Liver (tissue), 9 donors: Measurements from ENCODE around the gene CEMP1. TPM values are rescaled to one million over a fixed set of nuclear protein-coding genes. Genes with fewer than 3 reads are reported as not detected.

Source experiments
- DNase-seq: peaks from one replicate; pipeline ENCODE4 v3.0.0-alpha.2; 2017; ENCODE audit warnings: low spot score
- H3K27ac ChIP-seq, 2 donors: one replicate each; pipeline ENCODE4 v1.7.0; 2013; ENCODE audit warnings: inconsistent platforms in 2 of 2, low read length in 2 of 2, control low read depth in 1 of 2, low read depth in 1 of 2, mild to moderate bottlenecking in 1 of 2
- H3K27me3 ChIP-seq, 4 donors: one replicate each; pipeline versions ENCODE4 v1.6.1 to v1.7.0; 2013; ENCODE audit warnings: low read length in 3 of 4, inconsistent platforms in 1 of 4, mild to moderate bottlenecking in 1 of 4, moderate library complexity in 1 of 4; ENCODE audit not compliant: control insufficient read depth in 4 of 4, insufficient read depth in 4 of 4
- H3K36me3 ChIP-seq, 4 donors: one replicate each; pipeline versions ENCODE4 v1.6.1 to v1.7.0; 2013; ENCODE audit warnings: low read length in 3 of 4, mild to moderate bottlenecking in 3 of 4, low read depth in 1 of 4, moderate library complexity in 1 of 4; ENCODE audit not compliant: control insufficient read depth in 4 of 4, insufficient read depth in 3 of 4
- H3K4me1 ChIP-seq, 4 donors: one replicate each; pipeline versions ENCODE4 v1.6.1 to v1.7.0; 2013; ENCODE audit warnings: low read length in 3 of 4, mild to moderate bottlenecking in 3 of 4, moderate library complexity in 1 of 4; ENCODE audit not compliant: control insufficient read depth in 4 of 4, insufficient read depth in 4 of 4
- H3K4me3 ChIP-seq, 3 donors: one replicate each; pipeline versions ENCODE4 v1.6.1 to v1.7.0; 2013; ENCODE audit warnings: low read length in 3 of 3, control low read depth in 1 of 3, low read depth in 1 of 3, mild to moderate bottlenecking in 1 of 3
- H3K9ac ChIP-seq, 2 donors: one replicate each; pipeline ENCODE4 v1.7.0; 2013; ENCODE audit warnings: low read length in 2 of 2, mild to moderate bottlenecking in 2 of 2, moderate library complexity in 2 of 2, control low read depth in 1 of 2, low read depth in 1 of 2
- H3K9me3 ChIP-seq, 4 donors: one replicate each; pipeline versions ENCODE4 v1.6.1 to v1.7.0; 2013; ENCODE audit warnings: low read length in 3 of 4; ENCODE audit not compliant: control insufficient read depth in 4 of 4
- CTCF ChIP-seq: fragments of 150-350 bp; IDR thresholded peaks from 2 replicates; pipeline ENCODE4 v1.5.1; 2017; ENCODE audit warnings: improper control_type of control experiment, low read depth, low read length; ENCODE audit not compliant: missing input control
- EGR1 ChIP-seq, 2 donors: IDR thresholded peaks; 2 replicates each; pipeline ENCODE4 v1.6.1; 2016 to 2018; ENCODE audit warnings: antibody characterized with exemption in 2 of 2, low read depth in 2 of 2
- FOXA1 ChIP-seq: IDR thresholded peaks from 2 replicates; pipeline ENCODE4 v1.6.1; 2016; ENCODE audit warnings: antibody characterized with exemption
- FOXA2 ChIP-seq: IDR thresholded peaks from 2 replicates; pipeline ENCODE4 v1.6.1; 2016; ENCODE audit warnings: antibody characterized with exemption
- GABPA ChIP-seq, 2 donors: IDR thresholded peaks in 1 of 2; conservative IDR thresholded peaks in 1 of 2; 2 replicates each; pipeline ENCODE4 v1.6.1; 2016; ENCODE audit warnings: antibody characterized with exemption in 2 of 2, mild to moderate bottlenecking in 1 of 2, moderate library complexity in 1 of 2
- HNF4A ChIP-seq, 2 donors: conservative IDR thresholded peaks; 2 replicates each; pipeline ENCODE4 v1.6.1; 2016; ENCODE audit warnings: antibody characterized with exemption in 2 of 2, mild to moderate bottlenecking in 2 of 2
- HNF4G ChIP-seq: IDR thresholded peaks from 2 replicates; pipeline ENCODE4 v1.6.1; 2016; ENCODE audit warnings: antibody characterized with exemption
- MAX ChIP-seq: IDR thresholded peaks from 2 replicates; pipeline ENCODE4 v1.6.1; 2016; ENCODE audit warnings: antibody characterized with exemption
- NR2F2 ChIP-seq: IDR thresholded peaks from 2 replicates; pipeline ENCODE4 v1.6.1; 2016; ENCODE audit warnings: antibody characterized with exemption
- RAD21 ChIP-seq, 2 donors: IDR thresholded peaks; 2 replicates each; pipeline ENCODE4 v1.6.1; 2016; ENCODE audit warnings: antibody characterized with exemption in 2 of 2, mild to moderate bottlenecking in 2 of 2
- RXRA ChIP-seq, 2 donors: IDR thresholded peaks; 2 replicates each; pipeline ENCODE4 v1.6.1; 2017 to 2018; ENCODE audit warnings: antibody characterized with exemption in 2 of 2, mild to moderate bottlenecking in 1 of 2
- SP1 ChIP-seq: IDR thresholded peaks from 2 replicates; pipeline ENCODE4 v1.6.1; 2018; ENCODE audit warnings: antibody characterized with exemption, mild to moderate bottlenecking
- TAF1 ChIP-seq: conservative IDR thresholded peaks from 2 replicates; pipeline ENCODE4 v1.6.1; 2016; ENCODE audit warnings: antibody characterized with exemption, mild to moderate bottlenecking
- YY1 ChIP-seq: IDR thresholded peaks from 2 replicates; pipeline ENCODE4 v1.6.1; 2016; ENCODE audit warnings: antibody characterized with exemption, mild to moderate bottlenecking
- WGBS: extraction: QIAGEN DNeasy Blood & Tissue Kit; methylation state at CpG from one replicate; pipeline ENCODE4 v1.1.7; 2013; 5-methylcytosine and 5-hydroxymethylcytosine counted together
- polyA plus RNA-seq, 2 donors: library from polyadenylated mRNA; stranded (reverse) in 1 of 2; unstranded in 1 of 2; fragments of 200-250 nt in 1 of 2; fragments of >200 nt in 1 of 2; fragmentation: Nextera tagmentation in 1 of 2; extraction: Ambion mirVana in 1 of 2; gene quantifications; one replicate each; pipeline versions ENCODE4 v1.2.1 to v1.2.3, GENCODE V29; 2013 to 2015
- total RNA-seq, 2 donors: library from RNA; depleted of rRNA; stranded (reverse); fragments of >200 nt; gene quantifications; one replicate each; pipeline ENCODE4 v1.2.3, GENCODE V29; 2014
- TF ChIP-seq, protein P1 (sequence below): IDR thresholded peaks from 2 replicates; pipeline ENCODE4 v1.6.1; 2016; ENCODE audit warnings: antibody characterized with exemption, mild to moderate bottlenecking
- TF ChIP-seq, protein P2 (sequence below): IDR thresholded peaks from 2 replicates; pipeline ENCODE4 v1.6.1; 2016; ENCODE audit warnings: antibody characterized with exemption
- donor health status: healthy.
- donor health status: healthy.
- donor health status: healthy.
- donor health status: healthy.
- donor health status: healthy.

CEMP1 gene
- total and polyA plus RNA-seq, 4 donors = 0.06 to 1.6 (median 0.20) TPM

GRCh38 chr16:2482249-2482648 is 49.0 kb downstream of the CEMP1 start:
- Histone ChIP-seq H3K9ac (no peak overlapping the region), H3K9me3 (no peaks in the 10 kb centered on the region), H3K4me3 (no peak overlapping the region), H3K36me3 (no peaks in the 10 kb centered on the region), H3K4me1 (peaks cover 20 to 58% (median 34%) of the 10 kb centered on the region in 4 donors), H3K27me3 (no peaks in the 10 kb centered on the region), H3K27ac (no peak overlapping the region)
- TF ChIP-seq HNF4G (no peak), HNF4A (conservative IDR thresholded peaks at IDR 0.05) (no peak), RXRA (IDR thresholded peaks at IDR 0.05) (no peak), EGR1 (IDR thresholded peaks at IDR 0.05; ENCODE audit: low read depth in 2 of 2) (no peak), SP1 (no peak), FOXA1 (no peak), RAD21 (IDR thresholded peaks at IDR 0.05) (no peak), MAX (no peak), YY1 (no peak), CTCF (no peak), FOXA2 (no peak), GABPA (IDR thresholded peaks at IDR 0.05 in 1 of 2, conservative IDR thresholded peaks at IDR 0.05 in 1 of 2) (no peak)
- TF ChIP-seq, protein P1, sequence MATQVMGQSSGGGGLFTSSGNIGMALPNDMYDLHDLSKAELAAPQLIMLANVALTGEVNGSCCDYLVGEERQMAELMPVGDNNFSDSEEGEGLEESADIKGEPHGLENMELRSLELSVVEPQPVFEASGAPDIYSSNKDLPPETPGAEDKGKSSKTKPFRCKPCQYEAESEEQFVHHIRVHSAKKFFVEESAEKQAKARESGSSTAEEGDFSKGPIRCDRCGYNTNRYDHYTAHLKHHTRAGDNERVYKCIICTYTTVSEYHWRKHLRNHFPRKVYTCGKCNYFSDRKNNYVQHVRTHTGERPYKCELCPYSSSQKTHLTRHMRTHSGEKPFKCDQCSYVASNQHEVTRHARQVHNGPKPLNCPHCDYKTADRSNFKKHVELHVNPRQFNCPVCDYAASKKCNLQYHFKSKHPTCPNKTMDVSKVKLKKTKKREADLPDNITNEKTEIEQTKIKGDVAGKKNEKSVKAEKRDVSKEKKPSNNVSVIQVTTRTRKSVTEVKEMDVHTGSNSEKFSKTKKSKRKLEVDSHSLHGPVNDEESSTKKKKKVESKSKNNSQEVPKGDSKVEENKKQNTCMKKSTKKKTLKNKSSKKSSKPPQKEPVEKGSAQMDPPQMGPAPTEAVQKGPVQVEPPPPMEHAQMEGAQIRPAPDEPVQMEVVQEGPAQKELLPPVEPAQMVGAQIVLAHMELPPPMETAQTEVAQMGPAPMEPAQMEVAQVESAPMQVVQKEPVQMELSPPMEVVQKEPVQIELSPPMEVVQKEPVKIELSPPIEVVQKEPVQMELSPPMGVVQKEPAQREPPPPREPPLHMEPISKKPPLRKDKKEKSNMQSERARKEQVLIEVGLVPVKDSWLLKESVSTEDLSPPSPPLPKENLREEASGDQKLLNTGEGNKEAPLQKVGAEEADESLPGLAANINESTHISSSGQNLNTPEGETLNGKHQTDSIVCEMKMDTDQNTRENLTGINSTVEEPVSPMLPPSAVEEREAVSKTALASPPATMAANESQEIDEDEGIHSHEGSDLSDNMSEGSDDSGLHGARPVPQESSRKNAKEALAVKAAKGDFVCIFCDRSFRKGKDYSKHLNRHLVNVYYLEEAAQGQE = no peak
- WGBS = 90% methylated on average over 13 of the region's 13 CpGs
- DNase-seq = no peak

DNA sequence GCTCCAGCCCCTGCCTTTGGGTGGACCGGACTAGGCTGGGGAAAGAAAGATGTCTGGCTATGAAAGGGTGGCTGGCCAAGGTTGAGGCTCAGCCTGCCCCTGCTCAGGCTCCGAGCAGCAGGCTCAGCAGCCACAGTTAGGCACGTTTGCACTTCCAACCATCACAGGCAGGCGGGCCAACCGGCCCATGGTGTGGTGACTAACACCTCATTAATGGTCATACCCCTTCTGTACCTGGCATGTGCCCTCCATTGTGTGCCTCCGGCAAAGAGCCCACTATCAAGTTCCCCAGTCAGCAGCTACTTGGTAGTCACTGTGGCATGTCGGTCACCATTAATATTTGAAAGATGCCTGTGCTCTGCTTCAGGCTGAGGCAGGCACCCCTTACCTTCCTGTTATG is 49.5 kb downstream of the CEMP1 start:
- 88% methylated on average over 7 of the region's 7 CpGs for WGBS
- Histone ChIP-seq H3K9ac (no peak overlapping the region), H3K27me3 (no peaks in the 10 kb centered on the region), H3K9me3 (no peaks in the 10 kb centered on the region), H3K36me3 (no peaks in the 10 kb centered on the region), H3K4me3 (no peak overlapping the region), H3K4me1 (peaks cover 20 to 57% (median 40%) of the 10 kb centered on the region in 4 donors), H3K27ac (no peak overlapping the region)
- no peak for DNase-seq
- no peak for TF ChIP-seq TAF1
- no peak for TF ChIP-seq FOXA2
- no peak for TF ChIP-seq MAX
- TF ChIP-seq, protein P2, sequence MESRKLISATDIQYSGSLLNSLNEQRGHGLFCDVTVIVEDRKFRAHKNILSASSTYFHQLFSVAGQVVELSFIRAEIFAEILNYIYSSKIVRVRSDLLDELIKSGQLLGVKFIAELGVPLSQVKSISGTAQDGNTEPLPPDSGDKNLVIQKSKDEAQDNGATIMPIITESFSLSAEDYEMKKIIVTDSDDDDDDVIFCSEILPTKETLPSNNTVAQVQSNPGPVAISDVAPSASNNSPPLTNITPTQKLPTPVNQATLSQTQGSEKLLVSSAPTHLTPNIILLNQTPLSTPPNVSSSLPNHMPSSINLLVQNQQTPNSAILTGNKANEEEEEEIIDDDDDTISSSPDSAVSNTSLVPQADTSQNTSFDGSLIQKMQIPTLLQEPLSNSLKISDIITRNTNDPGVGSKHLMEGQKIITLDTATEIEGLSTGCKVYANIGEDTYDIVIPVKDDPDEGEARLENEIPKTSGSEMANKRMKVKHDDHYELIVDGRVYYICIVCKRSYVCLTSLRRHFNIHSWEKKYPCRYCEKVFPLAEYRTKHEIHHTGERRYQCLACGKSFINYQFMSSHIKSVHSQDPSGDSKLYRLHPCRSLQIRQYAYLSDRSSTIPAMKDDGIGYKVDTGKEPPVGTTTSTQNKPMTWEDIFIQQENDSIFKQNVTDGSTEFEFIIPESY = no peak
- no peak for TF ChIP-seq EGR1 (IDR thresholded peaks at IDR 0.05; ENCODE audit: low read depth in 2 of 2)
- TF ChIP-seq NR2F2 = no peak
